ENCODE data around the gene TAB2. TPM values are rescaled to one million over a fixed set of nuclear protein-coding genes. Genes with fewer than 3 reads are reported as not detected.

TAB2 gene
- total RNA-seq, 1 experiment from 2014 or later = 43.6 TPM

GRCh38 chr6:149337320-149337719 lies 19.8 kb downstream of the TAB2 start:
- Mint-ChIP-seq H3K36me3 (ENCODE audit: insufficient read depth, unreplicated experiment) (no peaks in the 10 kb centered on the region), H3K27ac (ENCODE audit: unreplicated experiment) (no peak overlapping the region), H3K4me1 (ENCODE audit: low read depth, unreplicated experiment) (peaks cover 20% of the 10 kb centered on the region), H3K9me3 (ENCODE audit: unreplicated experiment) (no peaks in the 10 kb centered on the region), H3K4me3 (ENCODE audit: unreplicated experiment) (no peak overlapping the region), H3K27me3 (ENCODE audit: insufficient read depth, unreplicated experiment) (no peaks in the 10 kb centered on the region)
- TF ChIP-seq CTCF (IDR thresholded peaks at IDR 0.05; ENCODE audit: insufficient read depth in 1 of 2, low read depth in 1 of 2, low read length in 1 of 2, severe bottlenecking in 1 of 2, unreplicated experiment in 1 of 2) = no peak
- no peak overlapping the region for H3K4me3 ChIP-seq (ENCODE audit: low read depth, low read length)
- no TSS peak for BruUV-seq (replicated peaks)
- no peaks in the 10 kb centered on the region for H3K9me3 ChIP-seq
- no peak for DNase-seq
- ChIA-PET CTCF (no interaction called here), POLR2A (no interaction called here)
- intact Hi-C loops (cut with micrococcal nuclease; ENCODE audit: unreplicated experiment) = no loop called here
- H3K36me3 ChIP-seq (ENCODE audit: control insufficient read depth, insufficient read depth, low read length) = no peaks in the 10 kb centered on the region
- H3K27me3 ChIP-seq (replicated peaks; ENCODE audit: control insufficient read depth, insufficient read depth, low read length) = no peaks in the 10 kb centered on the region
- peaks cover 27% of the 10 kb centered on the region for H3K4me1 ChIP-seq

GRCh38 chr6:149340200-149340599 lies 22.7 kb downstream of the TAB2 start:
- Histone ChIP-seq H3K36me3 (ENCODE audit: control insufficient read depth, insufficient read depth, low read length) (no peaks in the 10 kb centered on the region), H3K4me1 (peaks cover 8% of the 10 kb centered on the region), H3K27me3 (replicated peaks; ENCODE audit: control insufficient read depth, insufficient read depth, low read length) (no peaks in the 10 kb centered on the region), H3K4me3 (ENCODE audit: low read depth, low read length) (no peak overlapping the region), H3K9me3 (no peaks in the 10 kb centered on the region)
- no peaks in the 10 kb centered on the region for H3K36me3 Mint-ChIP-seq (ENCODE audit: insufficient read depth, unreplicated experiment)
- ChIA-PET CTCF (no interaction called here), POLR2A (no interaction called here)
- no peak for TF ChIP-seq CTCF (IDR thresholded peaks at IDR 0.05; ENCODE audit: insufficient read depth in 1 of 2, low read depth in 1 of 2, low read length in 1 of 2, severe bottlenecking in 1 of 2, unreplicated experiment in 1 of 2)
- H3K27me3 Mint-ChIP-seq (ENCODE audit: insufficient read depth, unreplicated experiment) = no peaks in the 10 kb centered on the region
- intact Hi-C loops (cut with micrococcal nuclease; ENCODE audit: unreplicated experiment) = no loop called here
- no peak overlapping the region for H3K27ac Mint-ChIP-seq (ENCODE audit: unreplicated experiment)
- no peak for DNase-seq
- H3K4me3 Mint-ChIP-seq (ENCODE audit: unreplicated experiment) = no peak overlapping the region
- H3K4me1 Mint-ChIP-seq (ENCODE audit: low read depth, unreplicated experiment) = peaks cover 16% of the 10 kb centered on the region
- no peaks in the 10 kb centered on the region for H3K9me3 Mint-ChIP-seq (ENCODE audit: unreplicated experiment)
- BruUV-seq (replicated peaks) = no TSS peak

GRCh38 chr6:149342525-149342924 lies 25.0 kb downstream of the TAB2 start:
- Histone ChIP-seq H3K9me3 (no peaks in the 10 kb centered on the region), H3K4me3 (ENCODE audit: low read depth, low read length) (no peak overlapping the region), H3K36me3 (ENCODE audit: control insufficient read depth, insufficient read depth, low read length) (no peaks in the 10 kb centered on the region), H3K27me3 (replicated peaks; ENCODE audit: control insufficient read depth, insufficient read depth, low read length) (no peaks in the 10 kb centered on the region), H3K4me1 (no peaks in the 10 kb centered on the region)
- Mint-ChIP-seq H3K9me3 (ENCODE audit: unreplicated experiment) (no peaks in the 10 kb centered on the region), H3K27me3 (ENCODE audit: insufficient read depth, unreplicated experiment) (no peaks in the 10 kb centered on the region), H3K4me3 (ENCODE audit: unreplicated experiment) (no peak overlapping the region), H3K27ac (ENCODE audit: unreplicated experiment) (no peak overlapping the region), H3K36me3 (ENCODE audit: insufficient read depth, unreplicated experiment) (peaks cover 6% of the 10 kb centered on the region), H3K4me1 (ENCODE audit: low read depth, unreplicated experiment) (peaks cover 6% of the 10 kb centered on the region)
- DNase-seq = no peak
- ChIA-PET CTCF (no interaction called here), POLR2A (no interaction called here)
- TF ChIP-seq CTCF (IDR thresholded peaks at IDR 0.05; ENCODE audit: insufficient read depth in 1 of 2, low read depth in 1 of 2, low read length in 1 of 2, severe bottlenecking in 1 of 2, unreplicated experiment in 1 of 2) = no peak
- intact Hi-C loops (cut with micrococcal nuclease; ENCODE audit: unreplicated experiment) = no loop called here
- BruUV-seq (replicated peaks) = no TSS peak

Measured in Caco-2 (cell line).